Fibroblast of lung (primary cell): ENCODE results near the gene SMIM13. TPM values are rescaled to one million over a fixed set of nuclear protein-coding genes. Genes with fewer than 3 reads are reported as not detected.

ENCODE experiments used
- DNase-seq, 2 donors: peaks; one replicate each; pipeline versions ENCODE4 v3.0.0 to v3.0.0-alpha.2; 2010; ENCODE audit warnings: low read depth in 2 of 2
- H2AFZ ChIP-seq: 2 replicates; pipeline ENCODE4 v1.5.1; 2012; ENCODE audit warnings: low read length, control low read depth, inconsistent platforms
- H3K27ac ChIP-seq: 2 replicates; pipeline ENCODE4 v1.5.1; 2011; ENCODE audit warnings: low read length, control low read depth; ENCODE audit not compliant: insufficient read depth
- H3K27me3 ChIP-seq: 2 replicates; pipeline ENCODE4 v1.5.1; 2011; ENCODE audit warnings: mild to moderate bottlenecking, low read length; ENCODE audit not compliant: control insufficient read depth, insufficient read depth
- H3K36me3 ChIP-seq: 2 replicates; pipeline ENCODE4 v1.5.1; 2011; ENCODE audit warnings: low read length; ENCODE audit not compliant: control insufficient read depth, insufficient read depth
- H3K4me1 ChIP-seq: 2 replicates; pipeline ENCODE4 v1.5.1; 2011; ENCODE audit warnings: low read length; ENCODE audit not compliant: control insufficient read depth, insufficient read depth; ENCODE audit errors: extremely low read depth
- H3K4me2 ChIP-seq: 2 replicates; pipeline ENCODE4 v1.5.1; 2011; ENCODE audit warnings: low read length, control low read depth; ENCODE audit not compliant: insufficient read depth; ENCODE audit errors: extremely low read depth
- H3K4me3 ChIP-seq, 4 experiments: fragments of 200-600 bp in 1 of 4; sonication (generic) in 1 of 4; replicated peaks in 1 of 4; 2 replicates each; pipeline ENCODE4 v1.5.1; 2011 to 2016; ENCODE audit warnings: low read length in 4 of 4, low read depth in 3 of 4, mild to moderate bottlenecking in 3 of 4, control low read depth in 2 of 4, inconsistent platforms in 1 of 4, mixed read lengths in 1 of 4; ENCODE audit not compliant: insufficient read depth in 1 of 4; ENCODE audit errors: control extremely low read depth in 1 of 4
- H3K79me2 ChIP-seq: 2 replicates; pipeline ENCODE4 v1.5.1; 2012; ENCODE audit warnings: mild to moderate bottlenecking, low read length, inconsistent platforms; ENCODE audit not compliant: control insufficient read depth, insufficient read depth
- H3K9ac ChIP-seq: 2 replicates; pipeline ENCODE4 v1.5.1; 2011; ENCODE audit warnings: mild to moderate bottlenecking, low read length, control low read depth; ENCODE audit not compliant: insufficient read depth
- H3K9me3 ChIP-seq: 2 replicates; pipeline ENCODE4 v1.5.1; 2012; ENCODE audit warnings: low read depth, low read length; ENCODE audit not compliant: control insufficient read depth, insufficient read depth
- H4K20me1 ChIP-seq: 2 replicates; pipeline ENCODE4 v1.5.1; 2011; ENCODE audit warnings: low read length; ENCODE audit not compliant: control insufficient read depth, insufficient read depth; ENCODE audit errors: extremely low read depth
- EZH2 ChIP-seq: IDR thresholded peaks from 2 replicates; pipeline ENCODE4 v1.5.1; 2012; ENCODE audit warnings: low read length, control low read depth, mild to moderate bottlenecking; ENCODE audit errors: missing control alignments
- polyA plus RNA-seq, 2 donors: library from polyadenylated mRNA; depleted of rRNA in 1 of 2; stranded (reverse) in 1 of 2; unstranded in 1 of 2; fragments of >200 nt; gene quantifications; 2 replicates each; pipeline ENCODE4 v1.2.1, GENCODE V29; 2011 to 2012; ENCODE audit warnings: missing spikeins in 1 of 2
- total RNA-seq: library from RNA; depleted of rRNA; stranded (reverse); fragments of >200 nt; gene quantifications from 2 replicates; pipeline ENCODE4 v1.2.1, GENCODE V29; 2014
- TF ChIP-seq, protein P1 (sequence below), 2 donors: IDR thresholded peaks in 1 of 2; conservative IDR thresholded peaks in 1 of 2; 1 replicate in 1 of 2; 2 replicates in 1 of 2; pipeline ENCODE4 v1.5.1; 2011 to 2012; ENCODE audit warnings: low read length in 2 of 2, control low read depth in 1 of 2, inconsistent platforms in 1 of 2, low read depth in 1 of 2, mild to moderate bottlenecking in 1 of 2

SMIM13 gene
- total and polyA plus RNA-seq, 2 donors (not counting 1 experiment from before 2014, with no cell fraction given), result 6.9 to 7.4 TPM

DNA sequence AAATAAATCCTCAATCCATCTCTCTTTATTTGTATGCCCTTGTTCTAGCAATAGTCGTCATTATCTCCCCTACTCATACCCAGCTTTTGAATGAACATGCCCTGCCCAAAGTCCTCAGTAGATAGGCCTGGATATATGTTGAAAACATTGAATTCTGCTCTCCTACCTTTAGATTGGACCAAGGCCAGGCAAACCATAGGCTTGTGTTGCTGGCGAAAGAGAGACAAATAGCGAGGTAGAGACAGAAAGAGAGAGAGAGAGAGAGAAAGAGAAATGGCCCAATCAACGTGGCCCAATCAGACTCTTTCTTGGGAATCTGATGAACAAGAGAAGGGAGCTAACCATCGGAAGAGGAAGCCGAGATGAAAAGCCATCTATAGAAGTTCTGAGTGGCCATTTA, 93.7 kb downstream of the SMIM13 start:
- no peaks in the 10 kb centered on the region for H3K79me2 ChIP-seq
- H4K20me1 ChIP-seq, result no peaks in the 10 kb centered on the region
- H3K4me3 ChIP-seq, result no peak overlapping the region
- no peak overlapping the region for H3K27ac ChIP-seq
- no peak overlapping the region for H2AFZ ChIP-seq
- H3K27me3 ChIP-seq, result no peaks in the 10 kb centered on the region
- no peak overlapping the region for H3K9ac ChIP-seq
- H3K36me3 ChIP-seq, result peaks cover 18% of the 10 kb centered on the region
- no peaks in the 10 kb centered on the region for H3K9me3 ChIP-seq
- no peaks in the 10 kb centered on the region for H3K4me1 ChIP-seq
- no peak overlapping the region for H3K4me2 ChIP-seq
- no peak for DNase-seq
- TF ChIP-seq, protein P1, sequence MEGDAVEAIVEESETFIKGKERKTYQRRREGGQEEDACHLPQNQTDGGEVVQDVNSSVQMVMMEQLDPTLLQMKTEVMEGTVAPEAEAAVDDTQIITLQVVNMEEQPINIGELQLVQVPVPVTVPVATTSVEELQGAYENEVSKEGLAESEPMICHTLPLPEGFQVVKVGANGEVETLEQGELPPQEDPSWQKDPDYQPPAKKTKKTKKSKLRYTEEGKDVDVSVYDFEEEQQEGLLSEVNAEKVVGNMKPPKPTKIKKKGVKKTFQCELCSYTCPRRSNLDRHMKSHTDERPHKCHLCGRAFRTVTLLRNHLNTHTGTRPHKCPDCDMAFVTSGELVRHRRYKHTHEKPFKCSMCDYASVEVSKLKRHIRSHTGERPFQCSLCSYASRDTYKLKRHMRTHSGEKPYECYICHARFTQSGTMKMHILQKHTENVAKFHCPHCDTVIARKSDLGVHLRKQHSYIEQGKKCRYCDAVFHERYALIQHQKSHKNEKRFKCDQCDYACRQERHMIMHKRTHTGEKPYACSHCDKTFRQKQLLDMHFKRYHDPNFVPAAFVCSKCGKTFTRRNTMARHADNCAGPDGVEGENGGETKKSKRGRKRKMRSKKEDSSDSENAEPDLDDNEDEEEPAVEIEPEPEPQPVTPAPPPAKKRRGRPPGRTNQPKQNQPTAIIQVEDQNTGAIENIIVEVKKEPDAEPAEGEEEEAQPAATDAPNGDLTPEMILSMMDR (conservative IDR thresholded peaks at IDR 0.05 in 1 of 2, IDR thresholded peaks at IDR 0.05 in 1 of 2; ENCODE audit: low read depth in 1 of 2, low read length in 2 of 2), result no peak
- no peak for TF ChIP-seq EZH2

Other genes starting within 250 kb of the SMIM13 start
- not detected in 2 replicates for gene GCM2, start 211.8 kb upstream of the SMIM13 start, total RNA-seq
- gene GCM2, start 211.8 kb upstream of the SMIM13 start, polyA plus RNA-seq, result not detected in 2 replicates
- gene SYCP2L, start 206.8 kb upstream of the SMIM13 start, total RNA-seq, result under 0.01 and 0.26 TPM in 2 replicates
- 0.02 TPM in 1 of 2 replicates, not detected in the other for gene SYCP2L, start 206.8 kb upstream of the SMIM13 start, polyA plus RNA-seq
- gene ELOVL2, start 49.5 kb upstream of the SMIM13 start, total RNA-seq, result under 0.01 and 1.0 TPM in 2 replicates
- 1.7 and 13.9 TPM in 2 replicates for gene ELOVL2, start 49.5 kb upstream of the SMIM13 start, polyA plus RNA-seq
- not detected in 2 replicates for gene ERVFRD-1, start 17.9 kb downstream of the SMIM13 start, total RNA-seq
- not detected in 2 replicates for gene ERVFRD-1, start 17.9 kb downstream of the SMIM13 start, polyA plus RNA-seq
- 13.6 and 33.7 TPM in 2 replicates for gene NEDD9, start 138.8 kb downstream of the SMIM13 start, total RNA-seq
- gene NEDD9, start 138.8 kb downstream of the SMIM13 start, polyA plus RNA-seq, result 35.2 and 41.9 TPM in 2 replicates